NK-92 (cell line): ENCODE measurements around the gene CCL4.
"Not testable (repeated sequence)": the region's sequence is repeated elsewhere in the genome, so short reads cannot be mapped to it uniquely, and the experiment has no call there.

Experiments used
- DNase-seq: peaks from one replicate; lab custom pipeline; 2025; ENCODE audit not compliant: unreplicated experiment; lab: John Stamatoyannopoulos, UW

Gene CCL4

DNA sequence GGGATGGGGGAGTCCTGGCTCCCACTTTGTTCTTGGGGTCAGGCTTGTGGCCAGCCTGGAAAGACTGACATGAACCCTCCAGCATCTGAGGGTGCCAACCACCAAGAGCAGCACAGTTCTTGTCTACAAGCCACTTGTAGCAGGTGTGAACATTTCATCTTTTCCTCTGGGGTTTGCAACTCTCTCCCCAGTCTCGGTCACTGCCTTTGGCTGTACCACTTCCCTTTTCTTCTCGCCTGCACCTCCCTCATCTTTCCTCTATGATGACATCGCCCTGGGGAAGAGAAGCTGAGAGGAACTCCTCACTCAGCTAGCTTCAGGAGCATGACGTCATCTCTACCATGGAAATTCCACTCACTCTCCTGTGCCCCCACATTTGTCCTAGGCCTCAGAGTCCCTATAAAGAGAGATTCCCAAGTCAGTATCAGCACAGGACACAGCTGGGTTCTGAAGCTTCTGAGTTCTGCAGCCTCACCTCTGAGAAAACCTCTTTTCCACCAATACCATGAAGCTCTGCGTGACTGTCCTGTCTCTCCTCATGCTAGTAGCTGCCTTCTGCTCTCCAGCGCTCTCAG, at the start of gene CCL4:
TSS of gene CCL4 (plus strand) at position 427 of the 575 bp plus-strand sequence. CDS start at position 506, 79 bp downstream.
- not testable (repeated sequence) for DNase-seq

DNA sequence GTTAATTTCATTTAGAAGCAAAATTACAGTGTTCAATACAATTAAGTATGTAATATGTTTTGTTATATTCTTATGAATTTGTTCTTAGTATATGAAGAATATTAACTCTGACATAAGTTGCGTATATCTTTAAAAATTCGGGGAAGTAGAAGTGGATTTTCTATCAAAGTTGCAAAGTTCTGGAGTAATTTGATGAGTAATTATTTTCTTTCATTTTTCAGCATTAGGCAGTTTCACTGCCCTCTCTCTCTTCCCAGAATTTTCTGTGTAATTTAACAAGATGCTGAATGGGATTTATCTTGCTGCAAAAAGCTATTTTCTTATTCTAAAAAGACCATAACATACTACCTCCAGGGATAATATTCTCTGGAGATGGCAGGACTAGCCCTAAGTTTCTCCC, 48.5 kb upstream of the CCL4 start:
- no peak for DNase-seq

DNA sequence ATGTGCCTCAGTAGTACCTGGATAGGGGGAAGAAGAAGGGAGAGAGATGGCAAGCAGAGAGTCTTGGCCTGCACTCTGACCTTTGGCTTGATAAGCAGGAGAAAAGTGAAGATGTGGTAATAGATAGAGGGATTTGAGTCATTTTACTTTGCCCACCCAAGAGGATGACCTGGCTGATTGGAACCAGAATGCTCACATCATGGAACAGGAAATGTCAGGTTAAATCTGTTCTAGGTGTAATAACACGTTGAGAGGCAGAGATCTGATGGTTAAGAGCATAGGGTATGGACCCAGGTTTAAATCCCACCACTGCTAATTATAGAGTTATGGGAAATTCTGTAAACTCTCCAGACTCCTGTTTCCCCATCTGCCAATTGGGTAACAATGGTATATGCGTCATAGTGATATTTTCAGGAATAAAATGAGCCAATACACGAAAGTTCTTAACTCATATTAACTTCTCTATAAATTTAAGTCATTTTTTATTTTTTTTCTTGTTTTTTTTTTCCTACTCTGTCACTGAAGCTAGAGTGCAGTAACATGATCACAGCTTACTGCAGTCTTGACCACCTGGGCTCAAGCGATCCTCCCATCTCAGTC, 47.6 kb upstream of the CCL4 start:
- DNase-seq: no peak

DNA sequence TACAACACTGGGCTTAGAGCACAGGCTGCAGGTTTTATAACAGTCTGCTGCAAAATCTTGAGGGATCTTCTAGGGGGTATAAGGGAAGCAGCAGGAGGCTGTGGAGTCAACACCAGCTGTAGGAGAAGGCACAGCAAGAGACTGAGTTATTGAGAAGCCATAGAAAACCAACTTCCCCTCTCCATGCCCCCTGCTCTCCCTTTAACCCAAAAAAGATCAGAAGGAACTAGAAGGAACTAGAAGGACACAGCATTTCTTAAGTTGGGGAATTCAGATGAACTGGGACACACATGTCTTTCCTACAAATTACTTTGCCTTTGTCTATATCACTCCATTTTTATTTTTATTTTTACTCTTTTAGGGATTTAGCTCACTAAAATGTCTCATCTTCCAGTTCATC, 45.7 kb upstream of the CCL4 start:
- no peak for DNase-seq

DNA sequence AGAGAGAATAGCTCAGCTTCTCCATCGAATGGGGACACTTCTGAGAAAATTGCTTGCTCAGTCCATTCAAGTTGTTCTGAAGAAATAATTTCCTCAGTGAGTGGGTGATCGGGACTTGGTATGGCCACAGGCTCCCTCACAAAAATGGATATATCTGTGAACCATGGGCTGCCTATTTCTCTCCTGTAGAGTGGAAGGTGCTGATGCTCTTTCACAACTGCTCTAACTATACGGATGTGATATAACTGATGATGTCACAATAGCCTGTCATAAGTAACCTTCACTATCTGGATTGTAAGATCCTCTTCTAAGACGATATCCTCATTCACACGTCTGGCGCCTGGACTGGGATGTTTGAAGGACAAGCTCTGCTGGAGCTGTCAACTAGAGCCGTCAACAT, 44.2 kb upstream of the CCL4 start:
- DNase-seq: no peak

DNA sequence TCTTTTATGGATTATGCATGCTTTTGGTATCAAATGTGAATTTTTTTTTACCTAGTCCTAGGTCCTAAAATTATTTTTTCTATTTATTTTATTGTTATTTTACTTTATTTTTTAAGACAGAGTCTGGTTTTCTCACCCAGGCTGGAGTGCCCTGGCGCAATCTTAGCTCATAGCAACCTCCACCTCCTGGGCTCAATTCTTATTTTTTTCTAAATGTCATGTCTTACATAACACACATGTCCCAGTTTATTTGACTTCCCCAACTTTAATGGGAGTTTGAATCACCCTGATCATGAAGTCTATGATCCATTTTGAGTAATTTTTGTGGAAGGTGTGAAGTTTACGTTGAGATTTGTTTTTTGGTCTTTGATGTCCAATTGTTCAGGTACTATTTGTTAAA, 42.8 kb upstream of the CCL4 start:
- no peak for DNase-seq

DNA sequence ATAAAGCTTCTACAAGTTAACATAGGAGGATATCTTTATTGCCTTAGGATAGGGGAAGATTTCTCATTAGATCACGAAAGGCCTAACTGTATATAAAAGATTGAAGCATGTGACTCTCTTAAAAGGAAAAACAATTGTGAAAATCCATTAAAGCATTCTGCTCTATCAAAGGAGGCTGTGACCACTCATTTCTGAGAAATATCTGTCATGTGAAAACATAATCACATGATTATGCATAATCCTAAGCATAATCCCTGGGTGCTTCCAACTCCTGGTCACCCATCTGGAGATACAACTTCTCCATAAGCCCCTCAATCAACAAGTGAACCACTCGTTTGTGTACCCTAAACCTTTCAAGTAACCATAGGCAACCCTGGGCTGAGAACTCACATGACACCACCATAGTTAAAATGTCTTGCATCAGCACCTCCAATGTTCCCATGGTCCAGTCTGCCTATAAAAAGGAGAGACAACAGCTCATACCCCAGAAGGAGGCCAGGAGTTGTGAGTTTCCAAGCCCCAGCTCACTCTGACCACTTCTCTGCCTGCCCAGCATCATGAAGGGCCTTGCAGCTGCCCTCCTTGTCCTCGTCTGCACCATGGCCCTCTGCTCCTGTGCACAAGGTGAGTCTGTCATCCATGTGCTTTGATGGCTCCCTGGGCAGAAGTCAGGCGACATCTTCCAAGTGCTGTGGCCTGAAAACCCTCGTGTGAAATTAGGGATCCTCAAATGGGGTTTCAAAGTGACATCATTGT, 39.7 kb upstream of the CCL4 start, which contains the start of gene CCL18:
TSS of gene CCL18 (plus strand) at position 487 of the 756 bp plus-strand sequence. CDS start at position 558, 71 bp downstream.
- DNase-seq: no peak

DNA sequence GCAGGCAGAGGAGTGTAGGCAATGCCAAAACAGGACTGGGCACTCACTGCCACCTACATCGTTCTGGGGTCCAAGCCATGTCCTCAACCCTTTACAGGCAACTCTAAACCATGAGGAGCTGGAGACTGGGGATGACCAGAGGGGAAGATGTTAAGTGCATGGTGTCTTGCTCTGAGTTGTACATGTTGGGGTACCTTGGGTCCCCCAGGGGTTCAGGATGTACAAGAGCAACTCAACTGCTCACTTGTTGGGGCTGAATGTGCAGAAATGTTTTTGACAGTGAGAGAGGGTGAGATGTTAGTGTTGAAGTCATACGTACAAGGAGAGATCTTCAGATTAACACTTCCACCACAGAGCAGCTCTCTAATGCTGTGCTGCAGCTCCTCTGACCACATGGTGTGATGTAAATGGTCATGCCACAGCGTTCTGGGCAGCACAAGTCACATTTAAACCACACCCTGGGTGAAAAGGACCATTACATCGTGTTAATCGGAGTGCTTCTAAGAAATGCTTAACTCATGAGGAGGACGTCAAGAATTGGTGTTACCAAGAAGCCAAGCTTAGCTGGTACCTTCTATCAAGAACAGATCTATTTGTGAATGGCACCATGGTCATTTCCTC, 37.2 kb upstream of the CCL4 start:
- DNase-seq: no peak

DNA sequence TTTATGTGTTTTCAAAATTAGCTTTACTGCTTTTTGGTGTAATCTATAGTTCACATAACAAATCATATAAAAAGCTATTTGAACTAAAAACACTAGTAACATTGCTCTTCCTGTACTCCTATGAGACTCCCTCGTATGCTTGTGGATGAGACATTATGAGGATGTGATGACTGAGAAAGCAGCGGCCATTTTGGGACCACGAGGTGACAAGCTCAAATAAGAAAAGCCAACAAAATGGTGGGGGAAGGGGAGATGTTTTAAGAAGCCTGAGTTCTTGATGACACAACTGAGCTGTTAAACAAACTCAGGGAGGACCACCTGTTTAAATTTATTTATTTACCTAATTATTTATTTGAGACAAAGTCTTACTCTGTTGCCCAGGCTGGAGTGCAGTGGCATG, 35.1 kb upstream of the CCL4 start:
- DNase-seq: no peak

DNA sequence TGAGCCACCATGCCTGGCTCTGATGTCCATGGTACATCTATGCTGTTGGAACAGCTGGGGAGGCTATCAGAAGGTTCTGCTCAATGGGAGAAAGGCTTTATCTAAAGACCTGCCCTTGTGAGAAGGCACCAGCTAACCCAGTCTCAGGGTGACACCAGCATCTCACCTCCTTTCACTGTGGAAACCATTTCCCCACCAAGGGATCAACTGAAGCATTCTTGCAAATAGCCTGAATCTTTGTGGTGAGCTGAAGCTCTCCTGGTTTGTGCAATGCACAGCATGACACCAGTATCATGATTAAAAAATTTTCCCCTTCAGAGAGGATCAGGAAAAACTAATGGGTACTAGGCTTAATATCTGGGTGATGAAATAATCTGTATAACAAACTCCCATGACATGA, 34.5 kb upstream of the CCL4 start:
- no peak for DNase-seq

DNA sequence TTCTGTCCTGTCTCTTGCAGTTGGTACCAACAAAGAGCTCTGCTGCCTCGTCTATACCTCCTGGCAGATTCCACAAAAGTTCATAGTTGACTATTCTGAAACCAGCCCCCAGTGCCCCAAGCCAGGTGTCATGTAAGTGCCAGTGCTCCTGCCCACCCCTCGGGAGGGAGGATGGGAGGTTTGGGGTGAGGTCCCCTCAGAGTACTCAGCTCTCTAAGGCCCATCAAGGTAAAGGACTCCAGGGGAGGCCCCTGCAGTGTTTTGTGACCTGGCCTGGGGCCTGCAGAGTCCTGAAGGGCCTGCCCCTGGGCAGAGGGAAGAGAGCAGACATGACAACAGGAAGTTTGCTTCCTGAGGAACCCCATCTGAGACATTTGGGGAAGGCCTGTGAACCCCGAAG, 33.2 kb upstream of the CCL4 start:
- no peak for DNase-seq

DNA sequence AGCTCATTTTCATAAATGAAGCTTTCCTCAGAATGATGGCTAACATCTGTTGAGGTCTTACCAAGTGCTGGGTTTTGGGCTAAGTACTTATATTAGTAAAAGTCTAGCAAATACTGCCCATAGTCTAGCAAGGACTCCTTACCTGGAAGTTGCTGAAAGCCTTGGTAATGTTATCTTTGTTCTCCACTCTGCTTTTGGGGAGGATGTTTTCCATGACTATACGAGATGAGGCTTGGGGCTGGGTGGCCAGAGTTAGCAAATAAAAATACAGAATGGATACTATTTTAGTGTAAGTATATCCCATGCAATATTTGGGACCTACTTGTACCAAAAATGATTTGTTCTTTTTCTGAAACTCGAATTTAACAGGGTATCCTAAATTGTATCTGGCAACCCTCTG, 31.9 kb upstream of the CCL4 start:
- DNase-seq: no peak

DNA sequence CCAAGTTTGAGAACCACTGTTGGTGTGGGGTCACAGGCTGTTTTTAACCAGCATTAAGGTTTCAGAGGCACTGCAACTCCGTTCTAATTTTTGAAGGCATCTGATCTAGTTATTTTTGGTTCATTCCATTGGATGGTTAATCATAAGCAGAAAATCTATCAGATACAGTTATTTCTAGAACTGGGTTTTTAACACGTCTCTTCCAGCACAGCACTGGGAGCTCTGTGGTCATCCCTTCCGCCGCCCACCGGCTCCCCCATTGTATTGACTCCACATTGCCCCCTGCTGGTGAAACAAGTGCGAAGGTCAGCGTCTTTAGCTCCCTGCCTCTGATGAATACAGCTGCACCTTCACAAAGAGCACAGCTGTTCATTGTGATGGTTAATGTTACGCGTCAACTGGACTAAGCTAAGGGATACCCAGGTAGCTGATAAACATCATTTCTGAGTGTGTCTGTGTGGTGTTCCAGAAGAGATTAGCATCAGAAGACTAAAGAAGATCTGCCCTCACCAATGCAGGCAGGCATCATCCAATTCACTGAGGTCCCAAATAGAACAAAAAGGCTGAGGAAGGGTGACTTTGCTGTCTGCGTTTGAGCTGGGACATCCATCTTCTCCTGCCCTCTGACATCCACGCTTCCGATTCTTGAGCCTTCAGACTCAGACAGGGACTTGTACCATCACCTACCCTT, 31.1 kb upstream of the CCL4 start:
- no peak for DNase-seq

DNA sequence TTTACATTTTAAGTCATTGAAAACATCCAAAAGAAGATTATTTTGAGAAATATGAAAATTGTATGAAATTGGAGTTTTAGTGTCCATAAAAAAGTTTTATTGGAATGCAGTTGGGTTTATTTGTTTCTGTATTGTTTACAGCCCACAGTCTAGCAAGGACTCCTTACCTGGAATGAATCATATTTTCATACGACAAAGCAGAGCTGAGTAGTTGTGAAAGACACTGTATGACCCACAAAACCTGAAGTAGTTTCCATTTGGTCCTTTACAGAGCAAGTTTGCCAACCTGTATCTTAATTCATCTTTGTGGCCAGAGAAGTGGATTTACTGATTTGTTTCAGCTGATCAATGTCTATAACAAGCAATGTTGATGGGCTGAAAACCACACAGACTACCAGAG, 29.3 kb upstream of the CCL4 start:
- DNase-seq: no peak

DNA sequence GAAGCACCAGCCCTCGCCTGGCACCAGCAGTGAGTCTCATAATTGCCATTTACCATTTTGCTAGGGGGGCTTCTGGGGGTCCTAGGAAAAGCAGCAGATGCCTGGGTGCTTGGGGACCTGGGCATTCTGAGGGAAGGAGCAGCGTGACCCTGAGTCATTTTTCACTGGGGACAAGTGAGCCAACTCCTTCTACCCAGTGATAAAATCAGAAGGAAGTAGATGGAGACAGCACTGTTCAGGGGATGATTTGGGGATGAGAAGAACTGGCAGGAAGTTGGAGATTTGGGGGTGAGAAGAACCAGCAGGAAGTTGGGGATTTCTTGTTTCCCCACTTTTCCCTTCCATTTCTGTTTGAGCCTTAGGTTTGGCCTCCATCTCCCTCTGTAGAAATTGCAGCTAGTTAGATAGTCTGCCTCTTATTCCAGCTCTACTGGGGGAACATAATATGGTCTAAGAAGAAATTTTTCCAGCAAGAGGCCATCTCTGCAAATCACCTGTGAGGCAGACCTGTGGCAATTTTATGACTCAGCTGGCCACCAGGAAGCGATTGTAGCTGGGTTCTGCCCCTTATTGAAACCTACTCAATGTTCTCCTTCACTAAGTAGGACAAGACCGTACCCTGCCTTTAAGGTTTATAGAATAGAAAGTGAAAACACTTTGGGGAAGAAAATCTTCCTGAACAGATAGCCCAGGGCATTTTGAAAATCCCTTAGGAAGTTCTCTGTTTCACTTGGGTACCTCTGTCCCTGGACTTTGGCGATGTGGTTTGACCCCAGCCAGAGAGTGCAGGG, 21.8 kb upstream of the CCL4 start:
- not testable (repeated sequence) for DNase-seq

DNA sequence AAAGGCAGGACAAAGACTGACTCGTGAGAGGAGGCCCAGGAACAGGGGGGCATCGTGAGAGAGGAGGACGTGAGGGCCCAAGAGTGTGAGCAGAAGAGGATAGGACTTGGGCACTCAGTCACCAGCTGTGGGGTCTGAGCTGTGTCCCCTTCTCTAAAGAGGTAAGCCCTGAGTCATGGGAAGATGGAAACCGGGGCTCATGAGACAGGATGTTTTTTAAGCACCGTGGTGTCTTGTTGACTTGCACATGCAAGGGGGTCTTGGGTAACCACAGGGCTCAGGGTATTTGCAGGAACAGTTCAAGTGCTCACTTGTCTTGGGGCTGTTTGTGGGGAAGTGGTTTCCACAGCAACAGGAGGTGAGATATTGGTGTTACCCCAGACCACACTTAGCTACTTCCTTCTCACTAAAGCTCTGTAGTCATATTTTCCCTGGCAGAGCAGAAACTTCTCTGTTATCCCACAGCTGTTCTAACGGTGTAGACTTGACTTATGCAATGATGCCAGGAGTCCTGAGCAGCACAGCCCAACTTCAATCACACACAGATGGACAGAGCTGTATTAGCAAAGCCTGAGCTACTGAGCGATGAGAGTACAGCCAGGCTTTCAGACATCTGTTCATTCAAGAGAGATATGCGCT, 21.0 kb upstream of the CCL4 start:
- DNase-seq: not testable (repeated sequence)

DNA sequence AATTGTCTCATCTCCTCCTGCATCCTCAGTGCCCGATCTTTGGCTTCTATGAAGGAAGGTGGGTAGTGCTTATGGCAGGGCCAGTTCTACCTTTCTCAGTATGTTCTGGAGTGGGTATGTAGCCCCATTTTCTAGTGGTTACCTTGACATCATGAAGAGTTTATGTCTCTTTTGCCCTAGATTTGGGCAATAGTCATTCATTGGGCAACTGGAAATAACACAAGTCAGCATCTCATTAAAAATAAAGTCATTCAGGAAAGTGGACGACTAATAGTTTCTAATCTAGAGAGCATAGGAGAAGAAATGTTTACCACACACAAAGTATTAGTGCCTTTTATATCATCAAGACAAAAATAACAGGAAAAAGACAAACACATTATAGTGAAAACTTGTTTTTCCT, 19.9 kb upstream of the CCL4 start:
- not testable (repeated sequence) for DNase-seq

DNA sequence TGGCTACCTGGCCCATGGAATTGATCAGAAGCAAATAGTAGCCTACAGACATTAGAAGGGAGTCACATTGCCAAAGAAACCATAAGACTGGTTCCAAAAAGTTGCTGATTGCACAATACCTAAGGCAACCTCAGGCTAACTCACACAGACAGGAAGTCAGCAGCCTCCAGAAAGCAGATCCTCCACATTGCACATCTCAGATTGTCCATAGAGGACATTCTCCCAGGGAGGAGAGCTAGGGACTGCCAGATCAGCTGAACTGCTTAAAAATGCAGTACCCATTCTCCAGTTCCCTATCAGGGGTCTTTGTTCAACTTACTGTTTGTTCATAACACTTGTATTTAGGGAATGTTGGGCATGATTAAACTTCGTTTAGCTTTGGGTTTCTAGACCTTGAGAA, 17.9 kb upstream of the CCL4 start:
- DNase-seq: no peak

DNA sequence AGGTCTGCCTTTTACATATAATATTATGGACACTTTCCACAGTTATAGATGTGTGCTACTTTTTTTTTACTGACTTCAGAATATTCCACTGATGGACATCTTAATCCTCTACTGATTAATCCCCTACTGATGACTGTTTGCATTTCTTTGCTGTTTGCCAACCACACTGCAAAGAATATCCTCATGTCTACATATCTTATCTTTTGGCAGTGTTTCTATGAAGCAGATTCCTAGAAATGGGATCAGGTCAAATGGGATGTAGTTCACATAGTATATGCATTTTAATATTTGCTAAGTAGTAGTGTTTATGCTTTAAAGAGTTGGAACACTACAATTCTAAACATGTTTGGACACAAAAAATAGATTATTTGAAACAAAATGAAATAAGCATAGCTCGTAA, 16.8 kb upstream of the CCL4 start:
- no peak for DNase-seq

DNA sequence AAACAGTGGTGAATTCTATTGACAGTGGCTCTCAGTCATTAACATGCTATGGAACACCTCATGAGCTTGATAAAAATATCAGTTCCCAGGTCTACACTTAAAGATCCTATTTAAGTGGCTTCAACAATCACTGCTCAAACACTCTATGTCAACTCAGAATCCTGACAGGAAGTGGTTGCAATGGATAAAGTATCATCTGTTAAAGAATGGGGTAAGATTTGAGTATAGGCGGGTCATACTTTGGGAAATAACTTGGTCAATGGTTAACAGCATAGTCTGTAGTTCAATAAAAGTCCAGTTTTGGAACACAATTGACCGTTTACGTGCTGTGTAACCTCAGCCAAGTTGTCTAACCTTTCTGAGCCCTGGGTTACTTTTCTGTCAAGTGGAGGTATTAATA, 16.2 kb upstream of the CCL4 start:
- not testable (repeated sequence) for DNase-seq
